ENCODE measurements around the gene CDR2. TPM values are rescaled to one million over a fixed set of nuclear protein-coding genes. Genes with fewer than 3 reads are reported as not detected.
A peak's percentile ranks its signal among the peaks of the same experiment; 100 is the strongest.

CDR2 gene
- total RNA-seq, 2 experiments from 2014 or later = 42.5 to 49.1 TPM

DNA sequence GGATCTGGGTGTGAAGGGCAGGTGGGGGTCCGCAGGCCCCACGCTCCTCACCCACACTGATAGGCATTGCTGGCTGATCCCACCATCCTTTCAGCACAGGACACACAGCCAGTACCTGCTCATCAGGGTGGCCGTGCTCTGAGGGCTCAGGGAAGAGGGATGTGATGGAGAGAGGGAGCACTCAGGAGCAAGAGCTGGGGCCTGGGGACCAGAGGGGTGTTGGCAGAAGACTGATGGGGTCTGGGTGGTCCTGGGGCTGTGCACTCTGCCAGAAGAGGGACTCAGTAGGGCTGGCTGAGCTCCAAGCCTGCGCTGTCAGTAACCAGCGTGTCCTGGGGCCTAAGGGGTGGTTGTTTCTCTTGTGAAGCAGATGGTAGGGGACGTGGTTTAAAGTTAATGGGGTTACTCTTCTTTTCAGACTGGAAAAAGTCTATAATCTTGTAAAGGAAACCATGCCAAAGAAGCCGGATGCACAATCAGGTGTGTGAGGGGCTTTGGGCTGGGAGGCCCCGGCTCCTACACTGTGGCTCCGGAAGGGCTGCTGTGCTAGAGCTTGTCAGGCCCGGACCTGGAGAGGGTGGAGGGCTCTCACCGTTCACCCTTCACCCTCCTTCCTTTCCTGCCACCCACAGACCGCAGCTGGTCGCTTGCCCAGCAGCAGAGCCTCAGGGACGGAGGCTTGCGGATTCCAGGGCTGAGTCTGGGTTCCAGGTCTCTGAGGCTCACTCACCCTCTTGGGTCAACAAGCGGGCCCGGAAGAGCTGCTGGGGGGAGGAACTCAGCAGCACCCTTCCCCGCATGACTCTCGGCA is 49.4 kb downstream of the CDR2 start:
- Mint-ChIP-seq H3K9me3 (ENCODE audit: low read depth) (no peaks in the 10 kb centered on the region), H3K4me1 (peaks cover 2% of the 10 kb centered on the region), H3K27ac (no peak overlapping the region), H3K27me3 (no peaks in the 10 kb centered on the region), H3K4me3 (no peak overlapping the region), H3K36me3 (peaks cover 16% of the 10 kb centered on the region)
- ATAC-seq (no peak), DNase-seq (peak; percentile 38)
- CTCF ChIA-PET = interaction anchor here (2.1 kb wide), 1 partner anchor 29 kb away, joined by 7 read pairs; no protein-coding TSS in a partner anchor

DNA sequence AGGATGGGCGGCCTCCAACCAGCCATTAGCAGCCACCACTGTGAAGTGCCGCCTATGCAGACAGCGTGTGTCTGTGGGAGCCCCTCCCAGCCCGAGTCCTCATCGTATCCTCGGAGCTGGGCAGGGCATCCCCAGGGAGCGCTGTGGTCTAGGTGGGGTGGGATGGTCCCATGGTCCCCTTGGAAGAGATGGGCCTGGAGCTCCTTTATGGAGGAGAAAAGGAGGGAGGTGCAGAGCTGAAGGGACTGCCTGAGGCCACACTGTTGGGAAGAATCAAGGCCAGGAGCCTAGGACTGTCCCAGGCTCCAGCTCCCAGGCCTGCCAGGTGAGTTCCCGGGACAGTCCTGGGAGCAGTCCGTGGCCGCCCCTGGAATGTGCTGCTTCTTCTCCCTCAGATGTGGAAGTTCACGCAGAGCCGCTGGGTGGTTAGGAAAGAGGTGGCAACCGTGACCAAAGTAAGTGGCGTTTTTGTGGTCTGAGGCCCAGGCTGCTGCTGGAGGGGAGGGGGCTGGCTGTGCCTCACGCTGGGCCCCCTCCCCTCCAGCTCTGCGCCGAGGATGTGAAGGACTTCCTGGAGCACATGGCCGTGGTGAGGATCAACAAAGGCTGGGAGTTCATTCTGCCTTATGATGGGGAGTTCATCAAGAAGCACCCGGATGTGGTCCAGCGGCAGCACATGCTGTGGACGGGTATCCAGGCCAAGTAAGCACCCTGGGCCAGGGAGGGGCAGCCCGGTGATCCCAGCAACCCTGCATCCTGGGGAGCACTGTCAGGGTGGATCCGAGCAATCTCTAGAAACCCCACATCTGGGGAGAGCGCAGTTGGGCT is 50.2 kb downstream of the CDR2 start:
- Mint-ChIP-seq H3K36me3 (peaks cover 20% of the 10 kb centered on the region), H3K27ac (no peak overlapping the region), H3K9me3 (ENCODE audit: low read depth) (no peaks in the 10 kb centered on the region)

DNA sequence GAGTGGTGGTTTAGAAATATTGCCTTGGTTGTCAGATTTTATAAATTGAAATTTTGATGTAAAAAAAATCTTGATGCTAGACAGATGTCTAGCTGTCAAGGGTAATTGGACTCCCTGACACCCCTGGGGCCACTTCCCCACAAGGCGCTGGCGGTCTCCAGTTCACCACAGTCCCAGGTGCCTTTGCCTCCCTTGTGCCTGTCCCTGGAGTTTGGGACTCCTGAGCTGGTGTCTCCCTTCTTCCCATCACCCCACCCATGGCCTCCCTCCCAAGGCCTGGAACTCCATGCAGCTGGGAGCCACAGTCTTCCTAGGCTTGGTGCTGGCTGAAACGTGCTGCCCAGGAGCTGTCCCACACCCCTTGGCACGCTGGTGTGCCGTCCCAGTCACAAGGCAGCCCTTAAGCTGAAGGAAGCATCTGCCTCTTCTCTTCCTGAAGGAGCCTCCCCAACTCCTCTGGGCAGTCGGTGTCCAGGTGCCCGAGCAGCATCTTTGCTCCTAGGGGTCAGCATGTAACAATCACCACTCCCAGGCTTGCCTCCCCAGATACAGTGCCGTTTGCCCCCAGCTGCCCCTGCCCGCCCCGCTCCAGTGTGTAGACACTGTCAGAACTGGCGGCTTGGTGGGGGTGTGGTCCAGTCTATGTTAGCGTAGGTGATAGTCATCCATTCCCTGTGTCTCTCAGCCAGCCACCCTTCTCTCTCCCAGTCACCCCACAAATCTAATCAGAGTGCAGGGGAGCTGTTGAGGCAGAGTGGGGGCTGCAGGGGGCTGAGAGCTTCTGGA is 51.1 kb downstream of the CDR2 start:
- CTCF ChIA-PET = interaction anchor here (2.1 kb wide), 1 partner anchor 31 kb away, joined by 7 read pairs; no protein-coding TSS in a partner anchor
- H3K27ac Mint-ChIP-seq = no peak overlapping the region
- H3K9me3 Mint-ChIP-seq (ENCODE audit: low read depth) = no peaks in the 10 kb centered on the region
- H3K4me3 Mint-ChIP-seq = no peak overlapping the region
- H3K36me3 Mint-ChIP-seq = peaks cover 22% of the 10 kb centered on the region
- ATAC-seq (no peak), DNase-seq (peak; percentile 33)
- H3K4me1 Mint-ChIP-seq = peaks cover 2% of the 10 kb centered on the region
- no peaks in the 10 kb centered on the region for H3K27me3 Mint-ChIP-seq

More for the DNA sequence above, 50.2 kb downstream of the CDR2 start:
- no peak for DNase-seq
- CTCF ChIA-PET = interaction anchor here (2.1 kb wide), 1 partner anchor 30 kb away, joined by 7 read pairs; no protein-coding TSS in a partner anchor
- H3K27me3 Mint-ChIP-seq = no peaks in the 10 kb centered on the region
- ATAC-seq = no peak
- peaks cover 2% of the 10 kb centered on the region for H3K4me1 Mint-ChIP-seq
- no peak overlapping the region for H3K4me3 Mint-ChIP-seq

DNA sequence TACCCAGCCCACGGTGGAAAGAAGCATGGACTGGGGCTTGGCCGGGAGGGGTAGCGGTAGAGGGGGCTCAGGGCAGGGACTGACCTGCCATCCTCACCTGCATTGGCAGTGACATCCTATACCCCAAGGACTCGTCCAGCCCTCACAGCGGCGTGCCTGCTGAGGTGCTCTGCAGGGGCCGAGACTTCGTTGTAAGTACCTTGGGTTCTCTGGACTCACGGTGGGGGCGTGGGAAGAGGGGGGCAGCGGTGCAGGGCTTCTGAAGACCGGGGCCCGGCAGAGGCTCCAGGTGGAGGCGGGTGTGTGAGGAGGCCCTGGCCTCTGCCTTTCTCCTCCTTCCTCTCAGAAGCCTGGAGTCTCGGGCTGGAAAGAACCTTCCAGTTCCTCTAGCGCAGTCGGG is 51.7 kb downstream of the CDR2 start:
- Mint-ChIP-seq H3K36me3 (peaks cover 21% of the 10 kb centered on the region), H3K27ac (no peak overlapping the region), H3K4me3 (no peak overlapping the region), H3K4me1 (peaks cover 2% of the 10 kb centered on the region), H3K9me3 (ENCODE audit: low read depth) (no peaks in the 10 kb centered on the region), H3K27me3 (no peaks in the 10 kb centered on the region)
- ATAC-seq = no peak
- CTCF ChIA-PET = interaction anchor here (2.1 kb wide), 1 partner anchor 31 kb away, joined by 7 read pairs; no protein-coding TSS in a partner anchor
- no peak for DNase-seq

DNA sequence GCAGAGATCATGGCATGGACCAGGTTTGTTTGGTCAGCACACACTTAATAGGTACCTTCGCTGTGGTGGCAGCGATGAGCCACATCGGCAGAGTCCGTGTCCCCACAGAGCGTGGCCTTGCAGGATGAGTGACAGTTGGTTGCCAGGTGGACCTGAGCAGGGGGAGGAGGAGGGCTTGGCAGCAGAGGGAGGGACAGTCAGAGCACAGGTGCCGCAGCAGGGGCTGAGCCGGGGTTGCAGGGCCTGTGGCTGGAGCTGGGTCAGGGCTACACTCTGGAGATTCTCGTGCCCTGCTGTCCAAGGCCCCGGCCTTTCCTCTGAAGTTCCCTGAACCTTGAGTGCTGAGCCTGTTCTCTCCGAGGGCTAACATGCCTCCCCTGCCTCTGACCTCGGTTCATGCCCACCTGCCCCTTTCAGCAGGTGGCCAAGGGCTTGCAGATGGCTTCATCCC is 52.4 kb downstream of the CDR2 start:
- Mint-ChIP-seq H3K9me3 (ENCODE audit: low read depth) (no peaks in the 10 kb centered on the region), H3K27me3 (no peaks in the 10 kb centered on the region), H3K4me3 (no peak overlapping the region), H3K4me1 (peaks cover 2% of the 10 kb centered on the region), H3K36me3 (peaks cover 21% of the 10 kb centered on the region), H3K27ac (no peak overlapping the region)
- DNase-seq (no peak), ATAC-seq (no peak)
- CTCF ChIA-PET = interaction anchor here (1.2 kb wide), 2 partner anchors 11 to 36 kb away, joined by 4 to 6 read pairs; no protein-coding TSS in a partner anchor

DNA sequence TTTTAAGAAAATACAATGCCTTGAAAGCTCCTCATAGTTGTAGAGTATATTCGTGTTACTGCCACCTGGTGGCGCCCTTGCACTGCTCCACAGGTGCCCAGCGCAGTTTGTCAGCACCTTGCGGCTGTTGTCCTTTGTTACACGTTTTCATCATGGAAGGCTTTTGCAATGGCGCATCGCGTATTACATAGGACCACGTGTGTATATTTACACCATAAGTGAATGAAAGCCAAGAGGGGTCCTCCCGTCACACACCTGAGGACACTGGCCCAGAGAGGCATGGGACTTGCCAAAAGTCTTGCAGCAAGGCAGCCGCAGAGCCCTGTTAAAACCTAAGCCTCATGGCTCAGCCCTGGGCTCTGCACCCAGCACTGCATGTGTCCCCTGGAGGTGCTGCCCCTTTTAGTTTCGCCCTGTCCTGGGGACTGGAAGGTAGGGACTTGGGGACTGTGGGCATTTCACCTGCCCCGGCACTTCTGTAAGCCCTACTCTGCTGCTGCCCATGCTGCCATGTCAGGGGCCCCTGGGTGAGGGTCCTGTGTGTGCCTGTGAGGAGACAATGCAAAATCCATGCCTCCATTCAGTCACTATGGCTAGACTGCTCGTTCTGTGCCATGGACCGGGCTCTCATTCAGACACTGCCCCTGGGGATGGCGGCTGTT is 52.9 kb downstream of the CDR2 start:
- Mint-ChIP-seq H3K36me3 (peaks cover 20% of the 10 kb centered on the region), H3K4me1 (peaks cover 2% of the 10 kb centered on the region), H3K4me3 (no peak overlapping the region), H3K27me3 (no peaks in the 10 kb centered on the region), H3K27ac (no peak overlapping the region), H3K9me3 (ENCODE audit: low read depth) (no peaks in the 10 kb centered on the region)
- DNase-seq = peak; percentile 80
- peak; percentile 81 for ATAC-seq
- CTCF ChIA-PET = interaction anchor here (0.6 to 3.8 kb wide), 25 partner anchors 8 to 1164 kb away, joined by 3 to 21 read pairs (median 4); partner anchors contain the start of genes EEF2K and POLR3E

DNA sequence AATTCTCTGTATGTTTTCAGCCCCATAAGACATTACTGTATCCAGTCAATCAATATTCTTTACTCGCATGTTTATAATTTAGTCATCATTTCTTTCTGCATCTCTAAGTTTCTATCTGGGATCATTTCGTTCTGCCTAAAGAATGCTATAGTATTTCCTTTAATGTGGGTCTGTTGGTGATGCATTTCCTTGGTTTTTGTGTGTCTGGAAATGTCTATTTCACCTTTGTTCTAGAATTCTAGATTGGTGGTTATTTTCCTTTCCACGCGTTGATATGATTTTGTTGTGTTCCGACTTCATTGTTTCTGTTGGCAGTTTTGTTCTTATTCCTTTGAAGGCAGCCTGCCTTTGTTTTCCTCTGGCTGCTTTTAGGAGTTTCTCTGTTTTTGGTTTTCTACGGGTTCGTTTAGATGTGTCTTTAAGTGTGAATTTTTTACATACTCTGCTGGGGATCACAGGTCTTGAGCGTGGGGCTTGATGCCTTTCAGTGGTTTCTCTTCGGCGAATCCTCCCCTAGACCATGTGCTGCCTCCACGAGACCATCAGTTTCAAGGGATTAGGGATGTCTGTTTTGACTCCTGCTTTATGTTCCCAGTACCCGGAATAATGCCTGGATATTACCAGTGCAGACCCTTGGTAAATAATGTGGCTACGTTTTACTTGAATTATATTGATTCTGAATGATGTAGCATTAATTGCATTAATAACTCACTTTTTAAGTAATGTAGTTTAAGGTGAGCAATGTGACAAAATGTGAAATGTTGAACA is 53.7 kb downstream of the CDR2 start:
- Mint-ChIP-seq H3K4me3 (no peak overlapping the region), H3K27me3 (no peaks in the 10 kb centered on the region), H3K27ac (no peak overlapping the region), H3K36me3 (peaks cover 19% of the 10 kb centered on the region), H3K9me3 (ENCODE audit: low read depth) (no peaks in the 10 kb centered on the region), H3K4me1 (peaks cover 2% of the 10 kb centered on the region)
- ATAC-seq (no peak), DNase-seq (peak; percentile 9)
- CTCF ChIA-PET = interaction anchor here (0.6 to 3.8 kb wide), 25 partner anchors 8 to 1163 kb away, joined by 3 to 21 read pairs (median 4); partner anchors contain the start of genes EEF2K and POLR3E

DNA sequence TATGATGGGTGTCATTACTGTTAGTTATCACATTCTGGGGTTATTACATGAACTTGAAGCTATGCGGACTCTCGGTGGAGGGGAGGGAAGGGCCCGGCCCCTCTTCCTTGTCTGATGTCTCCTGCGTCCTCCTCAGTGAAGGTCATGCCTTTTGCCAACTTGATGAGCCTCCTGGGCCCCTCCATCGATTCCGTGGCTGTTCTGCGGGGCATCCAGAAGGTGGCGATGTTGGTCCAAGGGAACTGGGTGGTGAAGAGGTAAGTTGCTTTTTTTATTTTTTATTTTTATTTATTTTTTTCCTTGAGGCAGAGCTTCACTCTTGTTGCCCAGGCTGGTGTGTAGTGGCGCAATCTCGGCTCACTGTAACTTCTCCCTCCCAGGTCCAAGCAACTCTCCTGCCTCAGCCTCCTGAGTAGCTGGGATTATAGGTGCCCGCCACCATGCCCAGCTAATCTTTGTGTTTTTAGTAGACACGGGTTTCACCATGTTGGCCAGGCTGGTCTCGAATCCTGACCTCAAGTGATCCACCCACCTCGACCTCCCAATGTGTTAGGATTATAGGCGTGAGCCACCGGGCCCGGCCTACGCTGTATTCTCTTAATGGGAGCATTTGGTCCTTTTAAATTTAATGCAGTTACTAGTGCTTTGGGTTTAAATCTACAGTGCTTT is 55.6 kb downstream of the CDR2 start:
- DNase-seq = peak; percentile 76
- no peaks in the 10 kb centered on the region for H3K9me3 Mint-ChIP-seq (ENCODE audit: low read depth)
- CTCF ChIA-PET = interaction anchor here (0.8 to 3.8 kb wide), 16 partner anchors 10 to 1162 kb away, joined by 3 to 21 read pairs (median 4); no protein-coding TSS in a partner anchor
- peaks cover 23% of the 10 kb centered on the region for H3K36me3 Mint-ChIP-seq
- peaks cover 2% of the 10 kb centered on the region for H3K4me1 Mint-ChIP-seq
- H3K4me3 Mint-ChIP-seq = no peak overlapping the region
- H3K27me3 Mint-ChIP-seq = no peaks in the 10 kb centered on the region
- no peak overlapping the region for H3K27ac Mint-ChIP-seq
- ATAC-seq = peak; percentile 30

DNA sequence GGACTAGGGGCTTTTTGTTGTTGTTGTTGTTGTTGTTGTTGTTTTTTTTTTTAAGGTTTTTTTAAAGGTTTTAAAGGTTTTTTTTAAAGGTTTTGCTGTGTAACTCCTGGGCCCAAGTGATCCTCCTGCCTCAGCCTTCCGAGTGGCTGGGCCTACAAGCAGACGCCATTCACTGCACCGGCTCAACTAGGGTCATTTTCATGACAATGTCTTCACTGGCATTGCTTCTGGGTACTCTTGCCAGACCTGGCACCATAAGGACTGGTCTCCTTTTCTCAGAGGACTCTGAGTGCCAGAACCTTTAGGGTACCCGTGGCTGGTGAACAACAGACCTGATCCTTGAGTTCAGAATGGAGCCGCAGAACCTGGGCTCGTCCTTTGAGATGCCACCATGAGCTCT is 56.8 kb downstream of the CDR2 start:
- H3K27ac Mint-ChIP-seq = no peak overlapping the region
- ATAC-seq (no peak), DNase-seq (peak; percentile 30)
- no peak overlapping the region for H3K4me3 Mint-ChIP-seq
- H3K36me3 Mint-ChIP-seq = peaks cover 26% of the 10 kb centered on the region
- H3K4me1 Mint-ChIP-seq = peaks cover 2% of the 10 kb centered on the region
- CTCF ChIA-PET = interaction anchor here (1.3 to 2.8 kb wide), 2 partner anchors 18 to 26 kb away, joined by 3 to 15 read pairs; no protein-coding TSS in a partner anchor
- H3K9me3 Mint-ChIP-seq (ENCODE audit: low read depth) = no peaks in the 10 kb centered on the region
- H3K27me3 Mint-ChIP-seq = no peaks in the 10 kb centered on the region

DNA sequence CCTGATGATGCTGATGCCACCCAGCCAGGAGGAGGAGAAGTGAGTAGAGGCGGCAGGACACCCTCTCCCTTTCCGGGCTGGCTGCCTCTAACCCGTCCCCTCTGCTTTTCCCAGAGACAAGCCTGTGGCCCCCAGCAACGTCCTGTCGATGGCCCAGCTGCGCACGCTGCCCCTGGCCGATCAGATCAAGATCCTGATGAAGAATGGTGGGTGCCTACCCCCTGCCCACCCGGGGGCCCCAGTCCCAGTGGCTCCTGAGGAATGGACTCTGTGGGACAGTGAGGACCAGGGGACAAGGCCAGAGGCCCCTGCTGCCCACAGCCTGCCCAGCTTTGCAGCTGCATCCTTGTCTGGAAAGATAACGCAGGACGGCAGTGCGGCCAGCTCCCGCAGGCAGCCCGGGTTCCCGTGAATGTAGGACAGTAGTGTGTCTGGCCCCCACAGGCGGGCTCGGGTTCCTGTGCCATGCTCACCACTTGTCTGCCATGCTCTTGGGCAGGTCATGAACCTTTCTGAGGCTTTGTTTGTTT is 57.4 kb downstream of the CDR2 start:
- Mint-ChIP-seq H3K27ac (no peak overlapping the region), H3K4me1 (peaks cover 2% of the 10 kb centered on the region), H3K27me3 (no peaks in the 10 kb centered on the region), H3K36me3 (peaks cover 26% of the 10 kb centered on the region), H3K9me3 (ENCODE audit: low read depth) (no peaks in the 10 kb centered on the region), H3K4me3 (no peak overlapping the region)
- no peak for ATAC-seq
- CTCF ChIA-PET = no interaction called here
- peak; percentile 35 for DNase-seq

DNA sequence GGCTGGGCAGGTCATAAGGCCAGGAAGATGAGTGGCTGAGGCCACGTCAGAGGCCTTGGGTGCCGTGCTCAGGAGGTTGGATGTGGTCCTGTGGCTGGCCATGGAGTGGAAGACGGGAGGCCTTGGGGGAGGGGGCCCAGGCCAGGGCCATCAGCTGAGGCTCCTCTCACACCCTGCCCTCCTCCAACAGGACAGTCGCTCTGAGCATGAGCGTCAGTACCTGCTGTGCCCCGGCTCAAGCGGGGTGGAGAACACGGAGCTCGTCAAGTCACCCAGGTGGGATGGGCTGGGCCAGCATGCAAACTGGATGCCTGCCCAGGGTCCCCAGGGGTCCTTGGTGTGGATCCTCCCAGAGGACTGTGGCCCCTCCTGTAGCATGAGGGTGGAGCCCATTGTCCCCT is 58.0 kb downstream of the CDR2 start:
- ATAC-seq (no peak), DNase-seq (peak; percentile 39)
- Mint-ChIP-seq H3K27ac (no peak overlapping the region), H3K4me3 (no peak overlapping the region), H3K36me3 (peaks cover 28% of the 10 kb centered on the region), H3K4me1 (peaks cover 2% of the 10 kb centered on the region), H3K27me3 (no peaks in the 10 kb centered on the region), H3K9me3 (ENCODE audit: low read depth) (no peaks in the 10 kb centered on the region)
- CTCF ChIA-PET = no interaction called here
